ENCODE results near the gene ATP6V1E1.
"Not testable (repeated sequence)": the region's sequence is repeated elsewhere in the genome, so short reads cannot be mapped to it uniquely, and the experiment has no call there.

Gene ATP6V1E1

GRCh38 chr22:17664414-17665055, 36.0 kb upstream of the ATP6V1E1 start:
- no peak for TF ChIP-seq CTCF (IDR thresholded peaks at IDR 0.05; ENCODE audit: low read depth, low read length)
- DNase-seq (ENCODE audit: low read depth, low spot score), result no peak
- in situ Hi-C loops (cut with HindIII; ENCODE audit: low sequenced_read_pairs), result no loop called here
- H3K4me3 ChIP-seq (ENCODE audit: low read depth, low read length), result no peak overlapping the region

GRCh38 chr22:17656870-17657395, 28.4 kb upstream of the ATP6V1E1 start:
- in situ Hi-C loops (cut with HindIII; ENCODE audit: low sequenced_read_pairs), result no loop called here
- no peak overlapping the region for H3K4me3 ChIP-seq (ENCODE audit: low read depth, low read length)
- TF ChIP-seq CTCF (IDR thresholded peaks at IDR 0.05; ENCODE audit: low read depth, low read length), result no peak
- DNase-seq (ENCODE audit: low read depth, low spot score), result no peak

- TF ChIP-seq CTCF (IDR thresholded peaks at IDR 0.05; ENCODE audit: low read depth, low read length), result no peak
- no peak overlapping the region for H3K4me3 ChIP-seq (ENCODE audit: low read depth, low read length)
- DNase-seq (ENCODE audit: low read depth, low spot score), result no peak
- in situ Hi-C loops (cut with HindIII; ENCODE audit: low sequenced_read_pairs), result no loop called here
Observed at GRCh38 chr22:17655289-17655688, 26.7 kb upstream of the ATP6V1E1 start.

- in situ Hi-C loops (cut with HindIII; ENCODE audit: low sequenced_read_pairs), result no loop called here
- no peak overlapping the region for H3K4me3 ChIP-seq (ENCODE audit: low read depth, low read length)
- no peak for DNase-seq (ENCODE audit: low read depth, low spot score)
- TF ChIP-seq CTCF (IDR thresholded peaks at IDR 0.05; ENCODE audit: low read depth, low read length), result no peak
Observed at GRCh38 chr22:17648569-17648968, 20.0 kb upstream of the ATP6V1E1 start.

- no peak overlapping the region for H3K4me3 ChIP-seq (ENCODE audit: low read depth, low read length)
- no peak for DNase-seq (ENCODE audit: low read depth, low spot score)
- no peak for TF ChIP-seq CTCF (IDR thresholded peaks at IDR 0.05; ENCODE audit: low read depth, low read length)
- in situ Hi-C loops (cut with HindIII; ENCODE audit: low sequenced_read_pairs), result no loop called here
Observed at GRCh38 chr22:17647991-17648390, 19.4 kb upstream of the ATP6V1E1 start.

- H3K4me3 ChIP-seq (ENCODE audit: low read depth, low read length), result no peak overlapping the region
- no peak for TF ChIP-seq CTCF (IDR thresholded peaks at IDR 0.05; ENCODE audit: low read depth, low read length)
- in situ Hi-C loops (cut with HindIII; ENCODE audit: low sequenced_read_pairs), result no loop called here
- no peak for DNase-seq (ENCODE audit: low read depth, low spot score)
Observed at GRCh38 chr22:17647452-17647851, 18.9 kb upstream of the ATP6V1E1 start.

GRCh38 chr22:17642357-17642756, 13.8 kb upstream of the ATP6V1E1 start:
- DNase-seq (ENCODE audit: low read depth, low spot score); in situ Hi-C loops (cut with HindIII; ENCODE audit: low sequenced_read_pairs); H3K4me3 ChIP-seq (ENCODE audit: low read depth, low read length): not testable (repeated sequence)

All from astrocyte of the spinal cord (primary cell).